ENCODE measurements around the gene TNRC6B. TPM values are rescaled to one million over a fixed set of nuclear protein-coding genes. Genes with fewer than 3 reads are reported as not detected.
"Not testable (repeated sequence)": the region's sequence is repeated elsewhere in the genome, so short reads cannot be mapped to it uniquely, and the experiment has no call there.

The TNRC6B gene
- total RNA-seq, 1 donor from 2014 or later: 40.2 TPM

- intact Hi-C loops (cut with DNase I): no loop called here
These were observed 162.3 kb downstream of the TNRC6B start for GRCh38 chr22:40340044-40340443.

GRCh38 chr22:40341604-40342003 is 163.9 kb downstream of the TNRC6B start:
- intact Hi-C loops (cut with DNase I): no loop called here
- no peak for DNase-seq (ENCODE audit: low spot score)

More at GRCh38 chr22:40340044-40340443, 162.3 kb downstream of the TNRC6B start:
- no peak for DNase-seq (ENCODE audit: low spot score)

GRCh38 chr22:40342521-40342920 is 164.8 kb downstream of the TNRC6B start:
- DNase-seq (ENCODE audit: low spot score): no peak
- intact Hi-C loops (cut with DNase I): no loop called here

GRCh38 chr22:40345271-40345670 is 167.5 kb downstream of the TNRC6B start:
- DNase-seq (ENCODE audit: low spot score): no peak
- intact Hi-C loops (cut with DNase I): loop anchor here (5.0 kb wide), 2 partner anchors 133 to 813 kb away; partner anchors contain the start of gene RPS19BP1

GRCh38 chr22:40345815-40346184 is 168.1 kb downstream of the TNRC6B start:
- intact Hi-C loops (cut with DNase I): loop anchor here (2.0 to 5.0 kb wide), 4 partner anchors 133 to 813 kb away; partner anchors contain the start of gene RPS19BP1
- DNase-seq (ENCODE audit: low spot score): no peak

- peak; percentile 95 for DNase-seq (ENCODE audit: low spot score)
- intact Hi-C loops (cut with DNase I): loop anchor here (2.0 to 5.0 kb wide), 4 partner anchors 134 to 814 kb away; partner anchors contain the start of gene RPS19BP1
These were observed 168.7 kb downstream of the TNRC6B start, which contains the start of gene ADSL for GRCh38 chr22:40346185-40347118. ADSL (plus strand) TSS chr22:40346500; CDS start chr22:40346559, 59 bp downstream.

GRCh38 chr22:40347300-40347699 is 169.6 kb downstream of the TNRC6B start:
- DNase-seq (ENCODE audit: low spot score): no peak
- intact Hi-C loops (cut with DNase I): loop anchor here (2.0 to 5.0 kb wide), 4 partner anchors 135 to 815 kb away; partner anchors contain the start of gene RPS19BP1

GRCh38 chr22:40348025-40348658 is 170.4 kb downstream of the TNRC6B start:
- no peak for DNase-seq (ENCODE audit: low spot score)
- intact Hi-C loops (cut with DNase I): loop anchor here (5.0 kb wide), 2 partner anchors 136 to 816 kb away; partner anchors contain the start of gene RPS19BP1

- DNase-seq (ENCODE audit: low spot score): no peak
- intact Hi-C loops (cut with DNase I): no loop called here
These were observed 175.0 kb downstream of the TNRC6B start for GRCh38 chr22:40352763-40353162.

GRCh38 chr22:40361100-40361499 is 183.4 kb downstream of the TNRC6B start:
- intact Hi-C loops (cut with DNase I): no loop called here
- DNase-seq (ENCODE audit: low spot score): no peak

GRCh38 chr22:40363059-40363458 is 185.3 kb downstream of the TNRC6B start:
- intact Hi-C loops (cut with DNase I): no loop called here
- no peak for DNase-seq (ENCODE audit: low spot score)

GRCh38 chr22:40364431-40364830 is 186.7 kb downstream of the TNRC6B start:
- DNase-seq (ENCODE audit: low spot score): no peak
- intact Hi-C loops (cut with DNase I): no loop called here

- DNase-seq (ENCODE audit: low spot score): no peak
- intact Hi-C loops (cut with DNase I): no loop called here
These were observed 188.3 kb downstream of the TNRC6B start for GRCh38 chr22:40366068-40366467.

- intact Hi-C loops (cut with DNase I): no loop called here
- no peak for DNase-seq (ENCODE audit: low spot score)
These were observed 189.6 kb downstream of the TNRC6B start for GRCh38 chr22:40367342-40367741.

GRCh38 chr22:40368016-40368415 is 190.3 kb downstream of the TNRC6B start:
- intact Hi-C loops (cut with DNase I): no loop called here
- no peak for DNase-seq (ENCODE audit: low spot score)

- no peak for DNase-seq (ENCODE audit: low spot score)
These were observed 191.1 kb downstream of the TNRC6B start for GRCh38 chr22:40368836-40369235.

GRCh38 chr22:40374567-40374966 is 196.8 kb downstream of the TNRC6B start:
- no peak for DNase-seq (ENCODE audit: low spot score)
- intact Hi-C loops (cut with DNase I): loop anchor here (10.0 kb wide), 1 partner anchor 260 kb away; the partner anchor contains the start of gene MRTFA

More at GRCh38 chr22:40368836-40369235, 191.1 kb downstream of the TNRC6B start:
- intact Hi-C loops (cut with DNase I): no loop called here

GRCh38 chr22:40376149-40376548 is 198.4 kb downstream of the TNRC6B start:
- intact Hi-C loops (cut with DNase I): loop anchor here (10.0 kb wide), 1 partner anchor 259 kb away; the partner anchor contains the start of gene MRTFA
- no peak for DNase-seq (ENCODE audit: low spot score)

- no peak for DNase-seq (ENCODE audit: low spot score)
- intact Hi-C loops (cut with DNase I): loop anchor here (10.0 kb wide), 1 partner anchor 257 kb away; the partner anchor contains the start of gene MRTFA
These were observed 200.2 kb downstream of the TNRC6B start for GRCh38 chr22:40377931-40378330.

GRCh38 chr22:40378448-40378847 is 200.7 kb downstream of the TNRC6B start:
- intact Hi-C loops (cut with DNase I): loop anchor here (10.0 kb wide), 1 partner anchor 256 kb away; the partner anchor contains the start of gene MRTFA
- not testable (repeated sequence) for DNase-seq (ENCODE audit: low spot score)

Measured in cardiac septum (tissue), 1 donor.